A549 (cell line): ENCODE results near the gene EDIL3. TPM values are rescaled to one million over a fixed set of nuclear protein-coding genes. Genes with fewer than 3 reads are reported as not detected.

Source experiments
- ATAC-seq, 2 experiments: fragments of 200-7000 bp in 1 of 2; fragments of >200 bp in 1 of 2; cut with Nextera tagmentation in 1 of 2; cut with Tn5 transposase in 1 of 2; 3 replicates each; pipeline versions ENCODE4 v1.8.0 to v1.9.1; 2018 to 2020; ENCODE audit warnings: mild to moderate bottlenecking in 1 of 2, moderate library complexity in 1 of 2
- CTCF ChIA-PET: fragments of 300-600 bp; sonication (Branson Sonifier 250); formaldehyde crosslinking; extraction: SDS; loops from one replicate; lab custom pipeline; 2021; ENCODE audit warnings: antibody characterized with exemption, inconsistent platforms; lab: Yijun Ruan, JAX
- POLR2A ChIA-PET: fragments of 350-600 bp; formaldehyde crosslinking; extraction: SDS; loops from one replicate; lab custom pipeline; 2021; ENCODE audit warnings: antibody characterized with exemption, inconsistent platforms; lab: Yijun Ruan, JAX
- DNase-seq, 2 experiments: peaks; one replicate each; pipeline versions ENCODE4 v3.0.0 to v3.0.0-alpha.2; 2011 to 2016; ENCODE audit warnings: low read depth in 1 of 2, low spot score in 1 of 2
- FAIRE-seq: peaks from 2 replicates; lab custom pipeline; 2011; peaks lifted over from hg19 to GRCh38; lab: Jason Lieb, UNC
- H3K27ac ChIP-seq, 2 experiments: fragments of >200 bp; sonication (Bioruptor Twin); formaldehyde crosslinking; 3 replicates each; pipeline ENCODE4 v1.5.1; 2016 to 2017
- H3K4me1 ChIP-seq: fragments of >200 bp; sonication (Bioruptor Twin); formaldehyde crosslinking; 3 replicates; pipeline ENCODE4 v1.6.1; 2016
- H3K4me2 ChIP-seq: fragments of >200 bp; sonication (Bioruptor Twin); formaldehyde crosslinking; 3 replicates; pipeline ENCODE4 v1.6.1; 2016
- H3K4me3 ChIP-seq: fragments of >200 bp; sonication (Bioruptor Twin); formaldehyde crosslinking; 3 replicates; pipeline ENCODE4 v1.5.1; 2016
- H3K9me3 ChIP-seq: fragments of >200 bp; sonication (Bioruptor Twin); formaldehyde crosslinking; 3 replicates; pipeline ENCODE4 v1.6.1; 2016
- BHLHE40 ChIP-seq: IDR thresholded peaks from 2 replicates; pipeline ENCODE4 v1.6.1; 2012; ENCODE audit warnings: low read depth, low read length, inconsistent platforms
- CEBPB ChIP-seq, 2 experiments: fragments of >200 bp in 1 of 2; sonication (Bioruptor Twin) in 1 of 2; formaldehyde crosslinking in 1 of 2; IDR thresholded peaks; 2 replicates each; pipeline ENCODE4 v1.6.1; 2012 to 2016
- FOSB ChIP-seq: fragments of 250-450 bp; sonication (Bioruptor Pico); IDR thresholded peaks from 2 replicates; pipeline ENCODE4 v1.5.0; 2020; ENCODE audit warnings: mild to moderate bottlenecking, moderate library complexity
- FOXS1 ChIP-seq: fragments of 250-450 bp; sonication (Bioruptor Pico); IDR thresholded peaks from 2 replicates; pipeline ENCODE4 v1.5.0; 2020; ENCODE audit warnings: mild to moderate bottlenecking, moderate library complexity
- GATA3 ChIP-seq: IDR thresholded peaks from 2 replicates; pipeline ENCODE4 v1.6.1; 2012; ENCODE audit warnings: borderline replicate concordance
- HDAC2 ChIP-seq: fragments of 200-600 bp; sonication (generic); IDR thresholded peaks from 2 replicates; pipeline ENCODE4 v1.6.1; 2016
- HEYL ChIP-seq: fragments of 250-450 bp; sonication (Bioruptor Pico); IDR thresholded peaks from 2 replicates; pipeline ENCODE4 v1.8.0; 2021; ENCODE audit warnings: mild to moderate bottlenecking, moderate library complexity
- HOXB13 ChIP-seq: fragments of 250-450 bp; sonication (Bioruptor Pico); IDR thresholded peaks from 2 replicates; pipeline ENCODE4 v1.5.0; 2020; ENCODE audit warnings: low read depth, mild to moderate bottlenecking, moderate library complexity
- HOXB5 ChIP-seq: fragments of 250-450 bp; sonication (Bioruptor Pico); IDR thresholded peaks from 2 replicates; pipeline ENCODE4 v1.5.0; 2020; ENCODE audit warnings: mild to moderate bottlenecking, moderate library complexity
- KDM1A ChIP-seq: fragments of 200-600 bp; sonication (generic); IDR thresholded peaks from 2 replicates; pipeline ENCODE4 v1.6.1; 2016; ENCODE audit warnings: low read depth, mild to moderate bottlenecking
- KDM5A ChIP-seq: fragments of 200-600 bp; sonication (generic); IDR thresholded peaks from 2 replicates; pipeline ENCODE4 v1.6.1; 2016; ENCODE audit warnings: antibody characterized with exemption, mild to moderate bottlenecking
- MAFK ChIP-seq: fragments of 450-650 bp; IDR thresholded peaks from 2 replicates; pipeline ENCODE4 v1.6.1; 2014; ENCODE audit not compliant: partially characterized antibody
- MYC ChIP-seq: IDR thresholded peaks from 2 replicates; pipeline ENCODE4 v1.6.1; 2012; ENCODE audit warnings: mild to moderate bottlenecking, inconsistent platforms, low read length, improper control_type of control experiment, borderline replicate concordance
- NPAS2 ChIP-seq: fragments of 250-450 bp; sonication (Bioruptor Pico); IDR thresholded peaks from 2 replicates; pipeline ENCODE4 v1.8.0; 2022; ENCODE audit warnings: mild to moderate bottlenecking, moderate library complexity, borderline replicate concordance
- PHF8 ChIP-seq: fragments of 200-600 bp; sonication (generic); IDR thresholded peaks from 2 replicates; pipeline ENCODE4 v1.6.1; 2016; ENCODE audit warnings: low read depth, mild to moderate bottlenecking, antibody characterized with exemption, moderate library complexity, borderline replicate concordance
- POLR2AphosphoS2 ChIP-seq: conservative IDR thresholded peaks from 2 replicates; pipeline ENCODE4 v1.6.1; 2012; ENCODE audit warnings: low read length, improper control_type of control experiment, inconsistent platforms
- RCOR1 ChIP-seq: fragments of 150-350 bp; IDR thresholded peaks from 2 replicates; pipeline ENCODE4 v1.6.1; 2014; ENCODE audit warnings: antibody characterized with exemption, low read length, low read depth
- RFX5 ChIP-seq: fragments of 450-650 bp; IDR thresholded peaks from 2 replicates; pipeline ENCODE4 v1.7.1; 2014; ENCODE audit warnings: antibody characterized with exemption, mild to moderate bottlenecking, moderate library complexity
- SMC3 ChIP-seq: fragments of >200 bp; sonication (Bioruptor Twin); formaldehyde crosslinking; IDR thresholded peaks from 3 replicates; pipeline ENCODE4 v1.6.1; 2018; ENCODE audit warnings: inconsistent platforms
- SREBF2 ChIP-seq: fragments of 450-650 bp; IDR thresholded peaks from 2 replicates; pipeline ENCODE4 v1.6.1; 2014; ENCODE audit warnings: mild to moderate bottlenecking, moderate library complexity
- TFCP2L1 ChIP-seq: fragments of 250-450 bp; sonication (Bioruptor Pico); IDR thresholded peaks from 2 replicates; pipeline ENCODE4 v1.5.0; 2021; ENCODE audit warnings: mild to moderate bottlenecking
- ZC3H11A ChIP-seq: fragments of 450-650 bp; IDR thresholded peaks from 2 replicates; pipeline ENCODE4 v1.6.1; 2014; ENCODE audit warnings: antibody characterized with exemption, mild to moderate bottlenecking
- ZSCAN20 ChIP-seq: fragments of 250-450 bp; sonication (Bioruptor Pico); IDR thresholded peaks from 2 replicates; pipeline ENCODE4 v1.8.0; 2022; ENCODE audit warnings: mild to moderate bottlenecking, moderate library complexity
- WGBS: methylation state at CpG from one replicate; pipeline ENCODE4 v1.1.6; 2017; ENCODE audit errors: missing lambda C conversion rate; 5-methylcytosine and 5-hydroxymethylcytosine counted together
- polyA plus RNA-seq, 4 experiments: library from polyadenylated mRNA; depleted of rRNA in 3 of 4; stranded (reverse); fragments of >200 nt; fragmentation: RNase III in 1 of 4; extraction: RNeasy Plus Mini Kit Qiagen cat#74134 plus additional on column Dnase treatment in 1 of 4; gene quantifications; 2 replicates in 3 of 4; 3 replicates in 1 of 4; pipeline ENCODE4 v1.2.3, GENCODE V29; 2011 to 2017
- TF ChIP-seq, protein P1 (sequence below): fragments of 150-350 bp; IDR thresholded peaks from 2 replicates; pipeline ENCODE4 v1.6.1; 2014; ENCODE audit warnings: low read depth, mild to moderate bottlenecking, low read length
- TF ChIP-seq, protein P2 (sequence below): fragments of 450-650 bp; IDR thresholded peaks from 2 replicates; pipeline ENCODE4 v1.6.1; 2014; ENCODE audit warnings: antibody characterized with exemption
- TF ChIP-seq, protein P3 (sequence below): IDR thresholded peaks from 2 replicates; pipeline ENCODE4 v1.6.1; 2012
- TF ChIP-seq, protein P4 (sequence below): IDR thresholded peaks from 2 replicates; pipeline ENCODE4 v1.6.1; 2012; ENCODE audit warnings: low read depth, borderline replicate concordance
- TF ChIP-seq, protein P5 (sequence below): fragments of 250-450 bp; sonication (Bioruptor Pico); IDR thresholded peaks from 2 replicates; pipeline ENCODE4 v1.5.0; 2021; ENCODE audit warnings: mild to moderate bottlenecking, moderate library complexity, borderline replicate concordance

The EDIL3 gene
- polyA plus RNA-seq, 2 of the 4 experiments (the other 2 are of a cell fraction), result 0.12 to 0.14 TPM

DNA sequence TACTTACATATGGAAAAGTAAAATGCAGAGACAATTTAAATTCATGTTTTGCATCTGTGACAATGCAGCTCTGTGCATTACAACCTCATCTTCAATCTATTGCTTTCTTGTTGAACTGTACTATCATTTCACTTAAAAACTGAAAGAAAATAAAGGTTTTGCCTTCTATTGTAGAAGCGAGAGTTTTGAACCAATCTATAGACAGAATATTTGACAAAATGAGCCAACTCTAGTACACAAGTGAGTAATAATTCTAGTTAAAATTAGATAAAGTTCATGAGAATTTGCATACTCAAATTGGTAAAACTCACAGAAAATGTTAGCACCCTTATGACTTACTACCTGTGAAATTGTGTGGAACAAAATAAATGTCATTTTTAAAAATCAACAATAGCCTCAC lies 123.7 kb downstream of the EDIL3 start:
- Histone ChIP-seq H3K4me3 (no peak overlapping the region), H3K4me1 (no peaks in the 10 kb centered on the region), H3K9me3 (no peaks in the 10 kb centered on the region), H3K4me2 (no peak overlapping the region), H3K27ac (no peak overlapping the region)
- FAIRE-seq (no peak), ATAC-seq (no peak), DNase-seq (no peak)
- no peak for TF ChIP-seq NPAS2 (CRISPR knock-in tag)
- no peak for TF ChIP-seq HEYL
- TF ChIP-seq SMC3, result no peak
- TF ChIP-seq, protein P1, sequence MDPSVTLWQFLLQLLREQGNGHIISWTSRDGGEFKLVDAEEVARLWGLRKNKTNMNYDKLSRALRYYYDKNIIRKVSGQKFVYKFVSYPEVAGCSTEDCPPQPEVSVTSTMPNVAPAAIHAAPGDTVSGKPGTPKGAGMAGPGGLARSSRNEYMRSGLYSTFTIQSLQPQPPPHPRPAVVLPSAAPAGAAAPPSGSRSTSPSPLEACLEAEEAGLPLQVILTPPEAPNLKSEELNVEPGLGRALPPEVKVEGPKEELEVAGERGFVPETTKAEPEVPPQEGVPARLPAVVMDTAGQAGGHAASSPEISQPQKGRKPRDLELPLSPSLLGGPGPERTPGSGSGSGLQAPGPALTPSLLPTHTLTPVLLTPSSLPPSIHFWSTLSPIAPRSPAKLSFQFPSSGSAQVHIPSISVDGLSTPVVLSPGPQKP, result no peak
- TF ChIP-seq BHLHE40, result no peak
- no peak for TF ChIP-seq PHF8
- TF ChIP-seq, protein P2, sequence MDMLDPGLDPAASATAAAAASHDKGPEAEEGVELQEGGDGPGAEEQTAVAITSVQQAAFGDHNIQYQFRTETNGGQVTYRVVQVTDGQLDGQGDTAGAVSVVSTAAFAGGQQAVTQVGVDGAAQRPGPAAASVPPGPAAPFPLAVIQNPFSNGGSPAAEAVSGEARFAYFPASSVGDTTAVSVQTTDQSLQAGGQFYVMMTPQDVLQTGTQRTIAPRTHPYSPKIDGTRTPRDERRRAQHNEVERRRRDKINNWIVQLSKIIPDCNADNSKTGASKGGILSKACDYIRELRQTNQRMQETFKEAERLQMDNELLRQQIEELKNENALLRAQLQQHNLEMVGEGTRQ, result no peak
- TF ChIP-seq, protein P3, sequence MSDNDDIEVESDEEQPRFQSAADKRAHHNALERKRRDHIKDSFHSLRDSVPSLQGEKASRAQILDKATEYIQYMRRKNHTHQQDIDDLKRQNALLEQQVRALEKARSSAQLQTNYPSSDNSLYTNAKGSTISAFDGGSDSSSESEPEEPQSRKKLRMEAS, result no peak
- no peak for TF ChIP-seq KDM5A
- WGBS, result 40% methylated on average over 1 of the region's 1 CpG
- ChIA-PET POLR2A (no interaction called here), CTCF (no interaction called here)

DNA sequence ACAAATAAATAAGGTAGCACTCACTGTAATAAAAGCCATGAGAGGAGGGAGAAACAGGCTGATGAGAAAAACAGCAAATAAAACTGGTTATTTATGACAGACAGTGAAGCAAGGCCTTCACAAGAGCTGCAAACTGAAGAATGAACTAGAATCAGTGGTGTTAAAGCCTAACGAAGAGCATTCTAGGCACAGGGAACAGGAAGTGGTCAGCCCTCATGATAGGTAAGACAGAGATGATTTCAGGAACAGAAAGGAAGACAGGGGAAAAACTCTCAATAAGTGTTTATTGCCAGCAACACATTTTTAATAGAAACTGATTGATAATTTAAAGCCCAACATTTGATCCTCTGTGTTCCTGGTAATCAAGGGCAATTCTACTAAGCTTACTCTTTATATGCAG lies 124.5 kb downstream of the EDIL3 start:
- H3K4me2 ChIP-seq, result no peak overlapping the region
- no peak for ATAC-seq
- no peak overlapping the region for H3K4me3 ChIP-seq
- no peak overlapping the region for H3K27ac ChIP-seq
- no peak for DNase-seq
- no peaks in the 10 kb centered on the region for H3K4me1 ChIP-seq
- no peak for FAIRE-seq
- ChIA-PET CTCF (no interaction called here), POLR2A (no interaction called here)
- no peaks in the 10 kb centered on the region for H3K9me3 ChIP-seq
- 32% methylated on average over 1 of the region's 1 CpG for WGBS
- TF ChIP-seq GATA3 (no peak), RCOR1 (no peak), HOXB13 (CRISPR knock-in tag) (no peak), SMC3 (no peak), KDM1A (no peak), RFX5 (no peak), FOSB (no peak), POLR2AphosphoS2 (no peak), CEBPB (IDR thresholded peaks at IDR 0.05) (no peak), BHLHE40 (no peak), TFCP2L1 (CRISPR knock-in tag) (no peak)
- TF ChIP-seq, protein P4, sequence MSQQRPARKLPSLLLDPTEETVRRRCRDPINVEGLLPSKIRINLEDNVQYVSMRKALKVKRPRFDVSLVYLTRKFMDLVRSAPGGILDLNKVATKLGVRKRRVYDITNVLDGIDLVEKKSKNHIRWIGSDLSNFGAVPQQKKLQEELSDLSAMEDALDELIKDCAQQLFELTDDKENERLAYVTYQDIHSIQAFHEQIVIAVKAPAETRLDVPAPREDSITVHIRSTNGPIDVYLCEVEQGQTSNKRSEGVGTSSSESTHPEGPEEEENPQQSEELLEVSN, result no peak
- TF ChIP-seq, protein P3, result no peak

DNA sequence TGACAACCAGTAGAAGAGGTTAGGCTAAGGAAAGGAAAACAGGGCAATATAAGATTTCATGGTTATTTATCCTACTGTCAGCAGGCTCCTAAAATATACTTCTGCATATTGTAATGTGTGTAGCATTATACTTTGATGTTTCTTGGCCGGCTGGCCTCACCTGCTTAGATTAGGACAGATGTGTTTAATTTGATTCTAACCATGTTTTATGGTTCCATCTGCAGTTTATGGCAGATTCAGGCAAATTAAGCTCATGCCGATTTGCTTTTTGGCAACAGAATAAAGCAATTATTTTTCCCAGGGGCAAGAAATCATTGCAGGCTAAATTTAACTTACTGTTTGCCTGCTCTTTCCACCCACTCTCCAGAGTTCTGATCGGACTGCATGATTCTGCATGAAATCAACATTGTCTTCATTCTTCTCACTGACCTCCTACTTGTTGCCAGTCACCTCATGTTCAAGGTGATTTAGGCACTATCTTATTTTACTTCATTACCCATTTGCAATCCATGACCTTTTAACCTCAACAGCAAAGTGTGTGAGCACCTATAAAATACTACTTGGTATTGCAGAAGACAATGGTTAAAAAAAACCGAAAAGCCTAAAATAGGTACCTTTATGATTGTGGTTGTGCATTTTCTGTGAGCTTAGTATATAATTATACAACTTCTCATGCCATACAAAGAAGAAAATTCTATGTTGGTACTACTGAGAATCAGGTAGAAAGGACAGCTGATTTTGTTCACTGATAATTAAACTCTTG lies 125.2 kb downstream of the EDIL3 start:
- FAIRE-seq, result no peak
- WGBS, result 52% methylated on average over 4 of the region's 4 CpGs
- Histone ChIP-seq H3K4me3 (no peak overlapping the region), H3K27ac (no peak overlapping the region), H3K4me1 (no peaks in the 10 kb centered on the region), H3K4me2 (no peak overlapping the region)
- no peak for ATAC-seq
- TF ChIP-seq ZSCAN20 (CRISPR knock-in tag) (no peak), BHLHE40 (no peak), SREBF2 (no peak), ZC3H11A (no peak), HOXB13 (CRISPR knock-in tag) (no peak), FOXS1 (CRISPR knock-in tag) (no peak), MYC (no peak), SMC3 (no peak), HDAC2 (no peak), HOXB5 (no peak), CEBPB (IDR thresholded peaks at IDR 0.05) (no peak), MAFK (no peak)
- TF ChIP-seq, protein P2, result no peak
- TF ChIP-seq, protein P5, sequence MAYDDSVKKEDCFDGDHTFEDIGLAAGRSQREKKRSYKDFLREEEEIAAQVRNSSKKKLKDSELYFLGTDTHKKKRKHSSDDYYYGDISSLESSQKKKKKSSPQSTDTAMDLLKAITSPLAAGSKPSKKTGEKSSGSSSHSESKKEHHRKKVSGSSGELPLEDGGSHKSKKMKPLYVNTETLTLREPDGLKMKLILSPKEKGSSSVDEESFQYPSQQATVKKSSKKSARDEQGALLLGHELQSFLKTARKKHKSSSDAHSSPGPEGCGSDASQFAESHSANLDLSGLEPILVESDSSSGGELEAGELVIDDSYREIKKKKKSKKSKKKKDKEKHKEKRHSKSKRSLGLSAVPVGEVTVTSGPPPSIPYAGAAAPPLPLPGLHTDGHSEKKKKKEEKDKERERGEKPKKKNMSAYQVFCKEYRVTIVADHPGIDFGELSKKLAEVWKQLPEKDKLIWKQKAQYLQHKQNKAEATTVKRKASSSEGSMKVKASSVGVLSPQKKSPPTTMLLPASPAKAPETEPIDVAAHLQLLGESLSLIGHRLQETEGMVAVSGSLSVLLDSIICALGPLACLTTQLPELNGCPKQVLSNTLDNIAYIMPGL (CRISPR knock-in tag), result no peak
- TF ChIP-seq, protein P3, result no peak
- TF ChIP-seq, all 56 proteins: peak for 0
- CTCF ChIA-PET, result no interaction called here
- DNase-seq, result no peak
- POLR2A ChIA-PET, result no interaction called here
- H3K9me3 ChIP-seq, result no peaks in the 10 kb centered on the region
